Smooth muscle cell (in vitro differentiated cells): ENCODE data around the gene CRELD2. TPM values are rescaled to one million over a fixed set of nuclear protein-coding genes. Genes with fewer than 3 reads are reported as not detected.

Source experiments
- DNase-seq: peaks from one replicate; lab custom pipeline; 2025; ENCODE audit not compliant: unreplicated experiment; lab: John Stamatoyannopoulos, UW
- H2AFZ ChIP-seq: fragments of 200-600 bp; sonication (generic); 2 replicates; pipeline ENCODE4 v1.6.0; 2016; ENCODE audit warnings: antibody characterized with exemption, low read depth, mild to moderate bottlenecking
- H3F3A ChIP-seq: fragments of 200-600 bp; sonication (generic); 2 replicates; pipeline ENCODE4 v1.6.0; 2017; ENCODE audit warnings: antibody characterized with exemption, low read depth
- H3K27ac ChIP-seq: fragments of 200-600 bp; sonication (generic); 2 replicates; pipeline ENCODE4 v1.5.1; 2016; ENCODE audit warnings: low read depth, mild to moderate bottlenecking
- H3K27me3 ChIP-seq: fragments of 200-600 bp; sonication (generic); 2 replicates; pipeline ENCODE4 v1.6.1; 2016; ENCODE audit warnings: low read depth, mild to moderate bottlenecking
- H3K36me3 ChIP-seq: fragments of 200-600 bp; sonication (generic); 2 replicates; pipeline ENCODE4 v1.5.1; 2016; ENCODE audit warnings: low read depth
- H3K4me1 ChIP-seq: fragments of 200-600 bp; sonication (generic); 2 replicates; pipeline ENCODE4 v1.5.1; 2016; ENCODE audit warnings: low read depth
- H3K4me2 ChIP-seq: fragments of 200-600 bp; sonication (generic); 2 replicates; pipeline ENCODE4 v1.6.0; 2016; ENCODE audit warnings: mild to moderate bottlenecking
- H3K4me3 ChIP-seq: fragments of 200-600 bp; sonication (generic); 2 replicates; pipeline ENCODE4 v1.5.1; 2016; ENCODE audit warnings: mild to moderate bottlenecking
- H3K79me2 ChIP-seq: fragments of 200-600 bp; sonication (generic); 2 replicates; pipeline ENCODE4 v1.6.0; 2016; ENCODE audit warnings: low read depth, mild to moderate bottlenecking
- H3K9ac ChIP-seq: fragments of 200-600 bp; sonication (generic); 2 replicates; pipeline ENCODE4 v1.6.0; 2016; ENCODE audit warnings: low read depth
- H3K9me3 ChIP-seq: fragments of 200-600 bp; sonication (generic); replicated peaks from 2 replicates; pipeline ENCODE4 v1.5.1; 2016; ENCODE audit warnings: low read depth
- H4K20me1 ChIP-seq: fragments of 200-600 bp; sonication (generic); 2 replicates; pipeline ENCODE4 v1.6.0; 2016; ENCODE audit warnings: low read depth
- CTCF ChIP-seq: fragments of 200-600 bp; sonication (generic); IDR thresholded peaks from 2 replicates; pipeline ENCODE4 v1.5.1; 2017; ENCODE audit warnings: borderline replicate concordance, mild to moderate bottlenecking, antibody characterized with exemption; ENCODE audit not compliant: insufficient read depth, poor library complexity, severe bottlenecking
- WGBS: methylation state at CpG from one replicate; pipeline ENCODE4 v1.1.7; 2016; ENCODE audit warnings: low lambda C conversion rate; 5-methylcytosine and 5-hydroxymethylcytosine counted together
- polyA plus RNA-seq: library from polyadenylated mRNA; unstranded; fragments of >200 nt; fragmentation: Nextera tagmentation; extraction: Ambion mirVana; gene quantifications from 2 replicates; pipeline ENCODE4 v1.2.1, GENCODE V29; 2016
- total RNA-seq: library from RNA; depleted of rRNA; stranded (reverse); fragments of >200 nt; gene quantifications from 2 replicates; pipeline ENCODE4 v1.2.3, GENCODE V29; 2014

CRELD2 gene
- total and polyA plus RNA-seq, 2 experiments from 2014 or later: 52.7 to 127 TPM

- peaks cover 20% of the 10 kb centered on the region for H3K79me2 ChIP-seq
- H3K4me2 ChIP-seq: no peak overlapping the region
- H3K27me3 ChIP-seq: no peaks in the 10 kb centered on the region
- H3K27ac ChIP-seq: no peak overlapping the region
- H2AFZ ChIP-seq: no peak overlapping the region
- H4K20me1 ChIP-seq: peaks cover 32% of the 10 kb centered on the region
- H3F3A ChIP-seq: no peaks in the 10 kb centered on the region
- H3K4me1 ChIP-seq: no peaks in the 10 kb centered on the region
- no peak for TF ChIP-seq CTCF
- DNase-seq: no peak
- WGBS: 98% methylated on average over 5 of the region's 5 CpGs
- peaks cover 42% of the 10 kb centered on the region for H3K36me3 ChIP-seq
- H3K4me3 ChIP-seq: no peak overlapping the region
- H3K9ac ChIP-seq: no peak overlapping the region
- H3K9me3 ChIP-seq: peaks cover 8% of the 10 kb centered on the region
Measured at GRCh38 chr22:49889071-49889470, 29.4 kb upstream of the CRELD2 start.

GRCh38 chr22:49892226-49892899, 26.1 kb upstream of the CRELD2 start:
- no peak overlapping the region for H3K4me3 ChIP-seq
- no peaks in the 10 kb centered on the region for H3K27me3 ChIP-seq
- H3F3A ChIP-seq: no peaks in the 10 kb centered on the region
- no peak overlapping the region for H3K9ac ChIP-seq
- H3K4me2 ChIP-seq: no peak overlapping the region
- H3K27ac ChIP-seq: no peak overlapping the region
- TF ChIP-seq CTCF: no peak
- peaks cover 17% of the 10 kb centered on the region for H3K79me2 ChIP-seq
- H2AFZ ChIP-seq: no peak overlapping the region
- H3K9me3 ChIP-seq: peaks cover 8% of the 10 kb centered on the region
- H4K20me1 ChIP-seq: peaks cover 16% of the 10 kb centered on the region
- 96% methylated on average over 4 of the region's 4 CpGs for WGBS
- DNase-seq: no peak
- no peaks in the 10 kb centered on the region for H3K4me1 ChIP-seq
- peaks cover 21% of the 10 kb centered on the region for H3K36me3 ChIP-seq

- Histone ChIP-seq H3K4me1 (no peaks in the 10 kb centered on the region), H3F3A (no peaks in the 10 kb centered on the region), H3K36me3 (peaks cover 15% of the 10 kb centered on the region), H3K4me2 (no peak overlapping the region), H3K79me2 (peaks cover 11% of the 10 kb centered on the region), H3K9ac (no peak overlapping the region), H3K27me3 (no peaks in the 10 kb centered on the region), H3K9me3 (peaks cover 8% of the 10 kb centered on the region), H3K4me3 (no peak overlapping the region), H2AFZ (no peak overlapping the region), H4K20me1 (peaks cover 11% of the 10 kb centered on the region), H3K27ac (no peak overlapping the region)
- 95% methylated on average over 4 of the region's 4 CpGs for WGBS
- TF ChIP-seq CTCF: no peak
- no peak for DNase-seq
Measured at GRCh38 chr22:49893025-49893424, 25.4 kb upstream of the CRELD2 start.
